ENCODE data around the gene TECTB.

DNA sequence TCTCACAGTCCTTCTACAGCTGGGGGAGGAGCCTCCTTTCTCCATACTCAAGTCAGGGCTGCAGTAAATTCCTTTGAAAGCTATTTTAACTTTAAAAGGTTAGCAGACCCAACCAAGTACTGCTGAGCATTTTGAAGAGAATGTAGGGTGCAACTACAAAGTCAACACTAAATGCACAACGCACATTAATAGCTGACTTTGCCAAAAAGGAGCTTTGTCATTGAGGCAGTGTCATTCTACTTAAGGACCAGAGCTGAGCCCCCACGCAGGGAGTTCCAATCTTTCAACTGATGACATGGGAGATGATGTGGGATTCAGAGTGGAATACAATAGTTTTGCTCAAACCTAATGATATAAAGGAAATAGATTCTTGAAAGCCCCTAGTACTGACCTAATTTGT lies 20.3 kb downstream of the TECTB start:
- TF ChIP-seq, protein P1, sequence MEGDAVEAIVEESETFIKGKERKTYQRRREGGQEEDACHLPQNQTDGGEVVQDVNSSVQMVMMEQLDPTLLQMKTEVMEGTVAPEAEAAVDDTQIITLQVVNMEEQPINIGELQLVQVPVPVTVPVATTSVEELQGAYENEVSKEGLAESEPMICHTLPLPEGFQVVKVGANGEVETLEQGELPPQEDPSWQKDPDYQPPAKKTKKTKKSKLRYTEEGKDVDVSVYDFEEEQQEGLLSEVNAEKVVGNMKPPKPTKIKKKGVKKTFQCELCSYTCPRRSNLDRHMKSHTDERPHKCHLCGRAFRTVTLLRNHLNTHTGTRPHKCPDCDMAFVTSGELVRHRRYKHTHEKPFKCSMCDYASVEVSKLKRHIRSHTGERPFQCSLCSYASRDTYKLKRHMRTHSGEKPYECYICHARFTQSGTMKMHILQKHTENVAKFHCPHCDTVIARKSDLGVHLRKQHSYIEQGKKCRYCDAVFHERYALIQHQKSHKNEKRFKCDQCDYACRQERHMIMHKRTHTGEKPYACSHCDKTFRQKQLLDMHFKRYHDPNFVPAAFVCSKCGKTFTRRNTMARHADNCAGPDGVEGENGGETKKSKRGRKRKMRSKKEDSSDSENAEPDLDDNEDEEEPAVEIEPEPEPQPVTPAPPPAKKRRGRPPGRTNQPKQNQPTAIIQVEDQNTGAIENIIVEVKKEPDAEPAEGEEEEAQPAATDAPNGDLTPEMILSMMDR (IDR thresholded peaks at IDR 0.05) = no peak
- TF ChIP-seq POLR2A (IDR thresholded peaks at IDR 0.05) = no peak

Data from esophagus squamous epithelium (tissue), 4 donors.